WI38 (cell line): Measurements from ENCODE around the gene EIF4E2.

ENCODE experiments used
- H3K4me3 ChIP-seq: 2 replicates; pipeline ENCODE4 v1.5.1; 2011; ENCODE audit warnings: low read depth, mild to moderate bottlenecking, control low read depth, low read length
- CTCF ChIP-seq: IDR thresholded peaks from 2 replicates; pipeline ENCODE4 v1.5.1; 2012; ENCODE audit warnings: low read depth, mild to moderate bottlenecking, control low read depth, low read length

EIF4E2 gene

GRCh38 chr2:232578626-232579025 lies 28.1 kb downstream of the EIF4E2 start:
- no peak for TF ChIP-seq CTCF
- H3K4me3 ChIP-seq = no peak overlapping the region

GRCh38 chr2:232580648-232580981 lies 30.1 kb downstream of the EIF4E2 start:
- H3K4me3 ChIP-seq = no peak overlapping the region
- no peak for TF ChIP-seq CTCF

GRCh38 chr2:232581725-232582124 lies 31.2 kb downstream of the EIF4E2 start:
- TF ChIP-seq CTCF = no peak
- no peak overlapping the region for H3K4me3 ChIP-seq

GRCh38 chr2:232584238-232584637 lies 33.7 kb downstream of the EIF4E2 start:
- H3K4me3 ChIP-seq = no peak overlapping the region
- TF ChIP-seq CTCF = no peak

DNA sequence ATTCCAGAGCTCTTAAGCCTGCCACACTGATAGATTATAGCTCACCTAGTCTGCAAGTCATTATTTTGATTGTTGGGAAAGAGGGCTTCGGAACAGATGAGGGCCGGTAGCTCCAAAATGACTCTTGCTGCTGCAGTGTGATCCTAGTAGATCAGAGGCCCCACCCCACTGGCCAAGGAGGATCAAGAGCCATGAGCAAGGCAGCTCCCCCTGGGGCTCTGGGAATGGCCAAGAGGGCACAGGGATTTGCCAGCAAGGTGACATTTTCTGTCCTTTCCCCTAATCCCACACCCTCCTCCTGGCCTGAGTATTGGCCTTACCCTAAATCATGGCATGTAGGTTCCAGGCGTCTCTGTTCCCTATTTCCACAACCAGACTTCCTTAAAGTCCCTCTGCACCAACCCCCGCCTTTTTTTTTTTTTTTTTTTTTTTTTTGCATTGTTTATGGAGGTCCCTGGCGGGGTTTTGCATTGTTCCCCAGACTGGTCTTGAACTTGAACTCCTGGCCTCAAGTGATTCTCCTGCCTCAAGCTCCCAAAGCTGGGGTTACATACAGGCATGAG lies 36.5 kb downstream of the EIF4E2 start:
- TF ChIP-seq CTCF = no peak
- no peak overlapping the region for H3K4me3 ChIP-seq

- TF ChIP-seq CTCF = no peak
- H3K4me3 ChIP-seq = no peak overlapping the region
Observed at GRCh38 chr2:232587512-232587911, 37.0 kb downstream of the EIF4E2 start.

DNA sequence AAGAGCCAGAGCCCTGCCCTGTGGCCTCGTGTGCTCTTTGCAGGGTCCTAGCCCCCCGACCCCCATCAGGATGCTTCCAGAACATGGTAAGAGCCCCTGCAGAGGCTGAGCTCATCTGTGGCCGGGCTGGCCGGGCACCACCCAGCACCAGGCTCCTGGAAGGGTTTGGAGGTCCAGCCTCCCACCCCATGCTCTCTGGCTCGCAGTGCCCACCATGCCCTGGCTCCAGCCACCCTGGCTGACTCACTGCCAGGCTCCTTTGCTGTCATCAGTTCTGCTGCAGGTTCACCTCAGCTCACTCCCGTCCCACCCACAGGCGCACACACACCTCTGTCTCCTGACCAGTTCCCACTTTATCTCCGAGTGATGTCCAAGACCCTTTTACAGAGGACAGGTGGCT lies 37.5 kb downstream of the EIF4E2 start:
- no peak for TF ChIP-seq CTCF
- no peak overlapping the region for H3K4me3 ChIP-seq
